GM21447 (cell line): Measurements from ENCODE around the gene MAD1L1.
"Not testable (repeated sequence)": the region's sequence is repeated elsewhere in the genome, so short reads cannot be mapped to it uniquely, and the experiment has no call there.

Experiments used
- ATAC-seq: cut with Tn5 transposase; IDR thresholded peaks from one replicate; pipeline ENCODE4 v1.9.1; 2021; ENCODE audit not compliant: unreplicated experiment

The MAD1L1 gene

GRCh38 chr7:1976521-1976920 is 256.2 kb downstream of the MAD1L1 start:
- ATAC-seq: not testable (repeated sequence)

GRCh38 chr7:1975581-1975980 is 257.2 kb downstream of the MAD1L1 start:
- no peak for ATAC-seq

GRCh38 chr7:1975179-1975578 is 257.6 kb downstream of the MAD1L1 start:
- ATAC-seq: no peak

- no peak for ATAC-seq
Measured at GRCh38 chr7:1974290-1975101, 258.2 kb downstream of the MAD1L1 start.

GRCh38 chr7:1973321-1974251 is 259.2 kb downstream of the MAD1L1 start:
- ATAC-seq: no peak

- ATAC-seq: no peak
Measured at GRCh38 chr7:1972744-1973143, 260.0 kb downstream of the MAD1L1 start.

- no peak for ATAC-seq
Measured at GRCh38 chr7:1971946-1972654, 260.6 kb downstream of the MAD1L1 start.

GRCh38 chr7:1970895-1971294 is 261.9 kb downstream of the MAD1L1 start:
- ATAC-seq: no peak

GRCh38 chr7:1970285-1970660 is 262.5 kb downstream of the MAD1L1 start:
- ATAC-seq: not testable (repeated sequence)

GRCh38 chr7:1969459-1970284 is 263.1 kb downstream of the MAD1L1 start:
- no peak for ATAC-seq

GRCh38 chr7:1968397-1969111 is 264.2 kb downstream of the MAD1L1 start:
- no peak for ATAC-seq

GRCh38 chr7:1967512-1968396 is 265.0 kb downstream of the MAD1L1 start:
- ATAC-seq: no peak

GRCh38 chr7:1966631-1967200 is 266.0 kb downstream of the MAD1L1 start:
- no peak for ATAC-seq

- ATAC-seq: no peak
Measured at GRCh38 chr7:1965579-1966294, 267.0 kb downstream of the MAD1L1 start.

GRCh38 chr7:1964913-1965578 is 267.7 kb downstream of the MAD1L1 start:
- no peak for ATAC-seq

- no peak for ATAC-seq
Measured at GRCh38 chr7:1964211-1964912, 268.4 kb downstream of the MAD1L1 start.

GRCh38 chr7:1963575-1963974 is 269.2 kb downstream of the MAD1L1 start:
- no peak for ATAC-seq
